HepG2 (cell line): Measurements from ENCODE around the gene BCL2L2. TPM values are rescaled to one million over a fixed set of nuclear protein-coding genes. Genes with fewer than 3 reads are reported as not detected.
A peak's percentile ranks its signal among the peaks of the same experiment; 100 is the strongest.

Source experiments
- AHR ChIP-seq: IDR thresholded peaks from 2 replicates; pipeline ENCODE4 v1.6.1; 2018; ENCODE audit warnings: missing genetic modification reagents, missing compliant biosample characterization
- AKNA ChIP-seq: sonication (generic); formaldehyde crosslinking; IDR thresholded peaks from 2 replicates; pipeline ENCODE4 v1.4.0; 2020; ENCODE audit warnings: missing genetic modification reagents, borderline replicate concordance
- CEBPG ChIP-seq: IDR thresholded peaks from 2 replicates; pipeline ENCODE4 v1.6.1; 2016
- IKZF1 ChIP-seq: fragments of 450-650 bp; IDR thresholded peaks from 2 replicates; pipeline ENCODE4 v1.7.1; 2016
- MAZ ChIP-seq, 2 experiments: sonication (generic) in 1 of 2; formaldehyde crosslinking in 1 of 2; IDR thresholded peaks; 2 replicates each; pipeline versions ENCODE4 v1.5.0 to v1.6.1; 2012 to 2020; ENCODE audit warnings: low read depth in 2 of 2, mild to moderate bottlenecking in 2 of 2, borderline replicate concordance in 1 of 2, improper control_type of control experiment in 1 of 2, low read length in 1 of 2, missing genetic modification reagents in 1 of 2, moderate library complexity in 1 of 2
- MYNN ChIP-seq: sonication (generic); formaldehyde crosslinking; IDR thresholded peaks from 2 replicates; pipeline ENCODE4 v1.4.0; 2020; ENCODE audit warnings: mild to moderate bottlenecking, low read depth, missing genetic modification reagents
- NFAT5 ChIP-seq: sonication (generic); formaldehyde crosslinking; IDR thresholded peaks from 2 replicates; pipeline ENCODE4 v1.4.0; 2020; ENCODE audit warnings: missing genetic modification reagents
- RFX3 ChIP-seq: IDR thresholded peaks from 2 replicates; pipeline ENCODE4 v1.6.1; 2016; ENCODE audit warnings: missing biosample characterization, missing genetic modification reagents
- SKIL ChIP-seq: sonication (generic); formaldehyde crosslinking; IDR thresholded peaks from 2 replicates; pipeline ENCODE4 v1.8.0; 2022; ENCODE audit warnings: missing genetic modification reagents, mild to moderate bottlenecking, moderate library complexity, borderline replicate concordance
- SOX13 ChIP-seq, 3 experiments: fragments of 450-650 bp in 1 of 3; sonication (generic) in 1 of 3; formaldehyde crosslinking in 1 of 3; IDR thresholded peaks in 2 of 3; conservative IDR thresholded peaks in 1 of 3; 2 replicates each; pipeline versions ENCODE4 v1.5.0 to v1.6.1; 2016 to 2020; ENCODE audit warnings: antibody characterized with exemption in 1 of 3, mild to moderate bottlenecking in 1 of 3, missing compliant biosample characterization in 1 of 3, missing genetic modification reagents in 1 of 3, moderate library complexity in 1 of 3
- SOX5 ChIP-seq: IDR thresholded peaks from 2 replicates; pipeline ENCODE4 v1.6.1; 2016; ENCODE audit warnings: borderline replicate concordance
- TAF1 ChIP-seq: sonication (generic); formaldehyde crosslinking; IDR thresholded peaks from 2 replicates; pipeline ENCODE4 v1.4.0; 2020; ENCODE audit warnings: missing genetic modification reagents
- TBX3 ChIP-seq: fragments of 450-650 bp; IDR thresholded peaks from 2 replicates; pipeline ENCODE4 v1.6.1; 2017; ENCODE audit warnings: antibody characterized with exemption, mild to moderate bottlenecking, inconsistent platforms, borderline replicate concordance
- ZC3H4 ChIP-seq: sonication (generic); formaldehyde crosslinking; IDR thresholded peaks from 2 replicates; pipeline ENCODE4 v1.4.0; 2020; ENCODE audit warnings: missing genetic modification reagents, borderline replicate concordance
- ZNF552 ChIP-seq: sonication (generic); formaldehyde crosslinking; IDR thresholded peaks from 2 replicates; pipeline ENCODE4 v1.9.0; 2022; ENCODE audit warnings: missing genetic modification reagents, mild to moderate bottlenecking, borderline replicate concordance
- polyA plus RNA-seq, 8 experiments: library from polyadenylated mRNA; depleted of rRNA in 3 of 8; stranded (reverse) in 7 of 8; unstranded in 1 of 8; fragments of >200 nt; fragmentation: Illumina TruSeq in 4 of 8; extraction: Trizol in 4 of 8; gene quantifications; 2 replicates each; pipeline versions ENCODE4 v1.2.1 to v1.2.3, GENCODE V29; 2011 to 2016; ENCODE audit warnings: low read depth in 4 of 8, missing spikeins in 1 of 8, mixed read lengths in 1 of 8; ENCODE audit not compliant: insufficient read depth in 1 of 8
- total RNA-seq, 5 experiments: library from RNA; depleted of rRNA; stranded (reverse); fragments of >200 nt; fragmentation: Illumina TruSeq; extraction: Trizol; gene quantifications; 2 replicates each; pipeline ENCODE4 v1.2.3, GENCODE V29; 2016; ENCODE audit warnings: low read depth in 1 of 5

BCL2L2 gene
- total and polyA plus RNA-seq, 2 of the 13 experiments (the other 11 are each of a cell fraction or from before 2014, with no cell fraction given): 28.1 to 49.8 TPM

GRCh38 chr14:23319746-23320583 lies 13.3 kb downstream of the BCL2L2 start (continued):
- TF ChIP-seq NFAT5 (CRISPR knock-in tag) (no peak), AHR (CRISPR knock-in tag) (no peak), CEBPG (CRISPR knock-in tag) (no peak), SOX5 (CRISPR knock-in tag) (no peak), AKNA (CRISPR knock-in tag) (no peak), IKZF1 (no peak), TBX3 (no peak), ZC3H4 (peak; percentile 97), SOX13 (IDR thresholded peaks at IDR 0.05) (peak; percentile 22; the same call in 1 of the 2 replicates), SOX13 (CRISPR knock-in tag; conservative IDR thresholded peaks at IDR 0.05 in 1 of 2, IDR thresholded peaks at IDR 0.05 in 1 of 2) (0 out of 4 replicates have a peak, but pooled peaks of 1 of the 2 experiments have one; percentile 69), MAZ (IDR thresholded peaks at IDR 0.05; ENCODE audit: borderline replicate concordance, low read depth, low read length) (no peak), MAZ (CRISPR knock-in tag; IDR thresholded peaks at IDR 0.05; ENCODE audit: low read depth) (no peak), ZNF552 (no peak), TAF1 (CRISPR knock-in tag) (no peak), SKIL (CRISPR knock-in tag) (no peak; the same call in none of the 2 replicates), RFX3 (no peak), MYNN (CRISPR knock-in tag) (no peak; the same call in 1 of the 2 replicates)
